CD4-positive, CD25-positive, alpha-beta regulatory T cell (primary cell): ENCODE data around the gene DLL3. TPM values are rescaled to one million over a fixed set of nuclear protein-coding genes. Genes with fewer than 3 reads are reported as not detected.

Experiments
- ATAC-seq, 2 donors: fragments of 150-1000 bp; cut with Tn5 transposase; one replicate each; pipeline ENCODE4 v1.10.0; 2021; ENCODE audit warnings: low read depth in 2 of 2, moderate number of reproducible peaks in 2 of 2, moderate library complexity in 1 of 2
- DNase-seq, 3 donors: peaks; one replicate each; pipeline versions ENCODE4 v3.0.0 to v3.0.0-alpha.2; 2012 to 2022; ENCODE audit warnings: mixed read lengths in 1 of 3
- H3K27ac ChIP-seq: one replicate; pipeline ENCODE4 v1.7.0; 2013; ENCODE audit warnings: mild to moderate bottlenecking, low read length; ENCODE audit not compliant: insufficient read depth, poor library complexity, severe bottlenecking
- H3K27me3 ChIP-seq: one replicate; pipeline ENCODE4 v1.7.0; 2013; ENCODE audit warnings: low read length; ENCODE audit not compliant: control insufficient read depth, insufficient read depth
- H3K36me3 ChIP-seq: one replicate; pipeline ENCODE4 v1.7.0; 2013; ENCODE audit warnings: mild to moderate bottlenecking, low read length, moderate library complexity; ENCODE audit not compliant: control insufficient read depth, insufficient read depth
- H3K4me1 ChIP-seq: 2 replicates; pipeline ENCODE4 v1.7.0; 2013; ENCODE audit warnings: mild to moderate bottlenecking, low read length; ENCODE audit not compliant: insufficient read depth, control insufficient read depth, poor library complexity, severe bottlenecking
- H3K4me3 ChIP-seq: one replicate; pipeline ENCODE4 v1.7.0; 2013; ENCODE audit warnings: low read depth, mild to moderate bottlenecking, low read length, moderate library complexity
- H3K9me3 ChIP-seq, 2 experiments: 1 replicate in 1 of 2; 2 replicates in 1 of 2; pipeline ENCODE4 v1.7.0; 2013; ENCODE audit warnings: low read length in 2 of 2, mild to moderate bottlenecking in 1 of 2, moderate library complexity in 1 of 2; ENCODE audit not compliant: control insufficient read depth in 2 of 2
- H3K27ac Mint-ChIP-seq, 3 donors: one replicate each; pipeline ENCODE4 v1.8.0; 2020 to 2022; ENCODE audit warnings: mild to moderate bottlenecking in 3 of 3, mixed read lengths in 3 of 3, moderate library complexity in 2 of 3
- H3K27me3 Mint-ChIP-seq: one replicate; pipeline ENCODE4 v1.8.0; 2022; ENCODE audit warnings: mild to moderate bottlenecking, mixed read lengths
- H3K36me3 Mint-ChIP-seq: one replicate; pipeline ENCODE4 v1.8.0; 2020; ENCODE audit warnings: mixed read lengths
- H3K4me1 Mint-ChIP-seq, 4 donors: one replicate each; pipeline ENCODE4 v1.8.0; 2020 to 2022; ENCODE audit warnings: mixed read lengths in 4 of 4, mild to moderate bottlenecking in 1 of 4
- H3K4me3 Mint-ChIP-seq, 4 donors: one replicate each; pipeline ENCODE4 v1.8.0; 2020 to 2022; ENCODE audit warnings: mild to moderate bottlenecking in 4 of 4, mixed read lengths in 4 of 4, moderate library complexity in 3 of 4
- H3K9me3 Mint-ChIP-seq, 7 donors: one replicate each; pipeline ENCODE4 v1.8.0; 2020 to 2022; ENCODE audit warnings: mixed read lengths in 7 of 7, mild to moderate bottlenecking in 3 of 7, moderate library complexity in 2 of 7
- polyA plus RNA-seq, 4 donors: library from polyadenylated mRNA; unstranded; fragments of 300-500 nt; fragmentation: Illumina TruSeq; gene quantifications; one replicate each; pipeline ENCODE4 v1.2.3, GENCODE V29; 2021
- total RNA-seq: library from RNA; stranded (reverse); gene quantifications from one replicate; pipeline ENCODE4 v1.2.3, GENCODE V29; 2022

Gene DLL3
- total and polyA plus RNA-seq, 5 donors from 2014 or later: 0.13 to 0.17 TPM; not detected in 3

DNA sequence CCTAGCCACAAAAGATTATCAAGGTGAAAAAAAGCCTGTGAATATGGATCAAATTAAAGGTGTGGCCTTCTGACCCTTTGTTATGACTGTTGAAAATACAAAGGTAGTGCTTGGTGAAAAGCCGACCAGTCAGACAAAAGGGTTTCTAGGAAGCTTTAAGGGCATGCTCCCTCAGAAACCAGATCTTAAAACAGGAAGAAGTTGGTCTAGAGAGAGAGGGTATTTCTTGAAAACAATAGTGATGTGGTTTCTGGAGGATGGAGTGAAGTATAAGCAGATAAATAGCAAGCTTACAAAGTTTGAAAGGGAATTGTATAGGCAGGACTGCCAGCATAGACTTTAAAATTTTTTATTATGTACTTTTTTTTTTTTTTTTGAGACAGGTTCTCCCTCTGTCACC is 46.2 kb downstream of the DLL3 start:
- no peaks in the 10 kb centered on the region for H3K9me3 ChIP-seq
- H3K27me3 ChIP-seq: no peaks in the 10 kb centered on the region
- H3K36me3 Mint-ChIP-seq: no peaks in the 10 kb centered on the region
- H3K4me3 Mint-ChIP-seq: peak overlapping the region in 3 of 4 donors; percentile 38 to 80 (median 55)
- no peaks in the 10 kb centered on the region for H3K36me3 ChIP-seq
- no peak overlapping the region for H3K27ac ChIP-seq
- peaks cover 16% of the 10 kb centered on the region for H3K4me1 ChIP-seq
- peaks cover 16 to 51% (median 34%) of the 10 kb centered on the region in 4 donors for H3K4me1 Mint-ChIP-seq
- peaks cover 20% of the 10 kb centered on the region for H3K27me3 Mint-ChIP-seq
- peak overlapping the region; percentile 1 to 73 (median 73) for H3K27ac Mint-ChIP-seq
- H3K9me3 Mint-ChIP-seq: no peaks in the 10 kb centered on the region
- ATAC-seq: no peak
- peak in 1 of 3 donors; percentile 68 for DNase-seq
- H3K4me3 ChIP-seq: no peak overlapping the region

- DNase-seq (no peak), ATAC-seq (no peak)
- H3K4me1 ChIP-seq: peaks cover 12% of the 10 kb centered on the region
- Mint-ChIP-seq H3K27me3 (peaks cover 16% of the 10 kb centered on the region), H3K27ac (peak overlapping the region in 1 of 3 donors; percentile 20), H3K4me3 (no peak overlapping the region), H3K4me1 (peaks cover 8 to 42% (median 25%) of the 10 kb centered on the region in 4 donors), H3K9me3 (no peaks in the 10 kb centered on the region), H3K36me3 (no peaks in the 10 kb centered on the region)
- H3K36me3 ChIP-seq: no peaks in the 10 kb centered on the region
- H3K27ac ChIP-seq: no peak overlapping the region
- H3K27me3 ChIP-seq: no peaks in the 10 kb centered on the region
- no peak overlapping the region for H3K4me3 ChIP-seq
- H3K9me3 ChIP-seq: no peaks in the 10 kb centered on the region
Observed at GRCh38 chr19:39546599-39546998, 47.9 kb downstream of the DLL3 start.

- Mint-ChIP-seq H3K27ac (no peak overlapping the region), H3K36me3 (no peaks in the 10 kb centered on the region), H3K4me1 (peaks cover 2 to 16% (median 5%) of the 10 kb centered on the region in 4 donors), H3K4me3 (no peak overlapping the region), H3K9me3 (no peaks in the 10 kb centered on the region), H3K27me3 (peaks cover 5% of the 10 kb centered on the region)
- ATAC-seq: no peak
- Histone ChIP-seq H3K27ac (no peak overlapping the region), H3K27me3 (no peaks in the 10 kb centered on the region), H3K4me1 (no peaks in the 10 kb centered on the region), H3K4me3 (no peak overlapping the region), H3K9me3 (no peaks in the 10 kb centered on the region), H3K36me3 (no peaks in the 10 kb centered on the region)
- DNase-seq: no peak
Observed at GRCh38 chr19:39550197-39550596, 51.5 kb downstream of the DLL3 start.

DNA sequence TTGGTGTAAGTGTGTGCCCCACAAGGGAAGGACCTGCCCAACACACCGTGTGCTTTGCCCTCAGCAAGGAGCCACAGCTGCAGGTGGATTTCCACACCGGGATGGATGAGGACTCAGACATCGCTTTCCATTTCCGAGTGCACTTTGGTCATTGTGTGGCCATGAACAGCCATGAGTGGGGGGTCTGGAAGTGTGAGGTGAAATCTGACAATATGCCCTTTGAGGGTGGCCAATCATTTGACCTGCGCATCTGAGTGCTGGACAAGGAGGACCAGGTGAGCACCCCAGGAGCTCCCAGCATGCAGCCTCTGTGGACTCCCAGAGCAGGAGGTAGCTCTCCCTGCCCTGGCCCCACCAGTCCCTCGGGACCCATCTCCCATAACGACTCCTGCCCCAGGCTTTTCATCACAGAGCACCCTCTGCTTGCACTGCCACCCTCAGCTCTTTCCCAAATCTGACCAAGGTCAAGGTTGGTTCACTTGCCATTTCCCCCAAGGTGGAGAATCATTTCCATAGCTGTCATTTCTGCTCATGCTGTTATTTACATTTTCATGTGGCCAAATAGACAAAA is 54.4 kb downstream of the DLL3 start:
- no peaks in the 10 kb centered on the region for H3K9me3 ChIP-seq
- no peaks in the 10 kb centered on the region for H3K27me3 ChIP-seq
- Mint-ChIP-seq H3K27me3 (no peaks in the 10 kb centered on the region), H3K9me3 (no peaks in the 10 kb centered on the region), H3K4me3 (no peak overlapping the region), H3K36me3 (no peaks in the 10 kb centered on the region), H3K27ac (no peak overlapping the region), H3K4me1 (peaks cover 4 to 8% (median 6%) of the 10 kb centered on the region in 4 donors)
- H3K27ac ChIP-seq: no peak overlapping the region
- no peaks in the 10 kb centered on the region for H3K4me1 ChIP-seq
- no peaks in the 10 kb centered on the region for H3K36me3 ChIP-seq
- ATAC-seq: no peak
- DNase-seq: no peak
- H3K4me3 ChIP-seq: no peak overlapping the region

DNA sequence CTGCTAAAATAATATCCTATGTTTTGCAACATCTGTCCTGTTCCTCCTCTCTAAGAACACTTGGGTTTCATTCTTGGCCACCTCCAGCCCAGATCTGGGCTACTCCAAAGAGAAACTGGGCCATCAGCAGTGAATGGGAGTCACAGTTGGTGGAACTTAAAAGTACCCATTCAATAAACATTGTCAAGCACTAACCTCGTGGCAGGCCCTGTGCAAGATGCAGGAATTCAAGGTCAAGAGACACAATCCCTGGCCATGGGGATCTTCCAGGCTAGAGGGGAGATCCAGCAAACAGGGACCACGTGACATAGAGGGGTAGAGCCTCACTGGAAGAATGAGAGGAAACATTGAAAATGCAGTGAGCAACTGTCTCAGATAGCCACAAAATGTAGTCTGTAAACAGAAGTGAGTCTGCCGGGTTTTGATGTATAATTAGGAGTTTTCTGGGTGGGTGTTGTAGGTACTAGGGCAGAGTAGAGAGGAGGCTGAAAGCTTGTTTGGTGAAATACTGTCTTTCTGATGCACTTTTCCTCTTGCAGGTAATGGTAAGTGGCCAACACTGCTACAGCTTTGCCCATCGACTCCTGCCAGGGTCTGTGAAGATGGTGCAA is 56.1 kb downstream of the DLL3 start:
- Histone ChIP-seq H3K27me3 (no peaks in the 10 kb centered on the region), H3K36me3 (no peaks in the 10 kb centered on the region), H3K4me1 (peaks cover 3% of the 10 kb centered on the region), H3K9me3 (no peaks in the 10 kb centered on the region), H3K4me3 (no peak overlapping the region), H3K27ac (no peak overlapping the region)
- Mint-ChIP-seq H3K4me3 (no peak overlapping the region), H3K36me3 (no peaks in the 10 kb centered on the region), H3K9me3 (no peaks in the 10 kb centered on the region), H3K27me3 (no peaks in the 10 kb centered on the region), H3K27ac (no peak overlapping the region), H3K4me1 (peaks cover 5 to 18% (median 14%) of the 10 kb centered on the region in 4 donors)
- ATAC-seq (no peak), DNase-seq (no peak)

DNA sequence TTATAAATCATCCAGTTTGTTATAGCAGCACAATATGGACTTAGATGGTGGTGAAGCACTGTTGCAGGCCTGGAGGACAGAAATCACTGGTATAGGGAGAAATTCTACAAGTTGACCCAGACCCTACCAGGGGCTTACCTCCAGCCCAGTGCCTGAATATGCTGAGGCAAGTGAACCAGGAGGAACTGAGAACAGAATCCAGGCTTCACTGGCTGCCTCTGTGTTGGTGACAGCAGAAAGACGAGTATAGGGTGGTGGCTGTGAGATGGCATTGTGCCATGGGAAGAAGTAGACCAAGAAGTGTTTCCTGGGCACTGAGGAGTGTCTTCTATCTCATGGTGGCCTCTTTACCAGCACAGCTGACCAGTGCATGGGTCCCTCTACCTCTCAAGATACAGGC is 57.1 kb downstream of the DLL3 start:
- H3K27ac ChIP-seq: no peak overlapping the region
- H3K27me3 ChIP-seq: no peaks in the 10 kb centered on the region
- Mint-ChIP-seq H3K9me3 (no peaks in the 10 kb centered on the region), H3K4me1 (peaks cover 5 to 18% (median 14%) of the 10 kb centered on the region in 4 donors), H3K36me3 (no peaks in the 10 kb centered on the region), H3K27ac (no peak overlapping the region), H3K27me3 (no peaks in the 10 kb centered on the region), H3K4me3 (no peak overlapping the region)
- no peak overlapping the region for H3K4me3 ChIP-seq
- no peak for DNase-seq
- no peak for ATAC-seq
- peaks cover 3% of the 10 kb centered on the region for H3K4me1 ChIP-seq
- no peaks in the 10 kb centered on the region for H3K9me3 ChIP-seq
- no peaks in the 10 kb centered on the region for H3K36me3 ChIP-seq

Other genes starting within 250 kb of the DLL3 start
- gene IFNL2, start 230.6 kb upstream of the DLL3 start, total RNA-seq: not detected
- not detected for gene IFNL2, start 230.6 kb upstream of the DLL3 start, polyA plus RNA-seq
- not detected for gene IFNL1, start 202.5 kb upstream of the DLL3 start, total RNA-seq
- gene IFNL1, start 202.5 kb upstream of the DLL3 start, polyA plus RNA-seq: not detected
- gene LRFN1, start 178.1 kb upstream of the DLL3 start, total RNA-seq: 4.9 TPM
- 1 to 10 TPM; 2.1 to 4.9 (median 3.1) TPM for gene LRFN1, start 178.1 kb upstream of the DLL3 start, polyA plus RNA-seq
- gene GMFG, start 162.9 kb upstream of the DLL3 start, total RNA-seq: 512 TPM
- gene GMFG, start 162.9 kb upstream of the DLL3 start, polyA plus RNA-seq: 1,000 to 10,000 TPM; 1,343 to 1,906 (median 1,706) TPM
- 78.9 TPM for gene SAMD4B, start 156.5 kb upstream of the DLL3 start, total RNA-seq
- gene SAMD4B, start 156.5 kb upstream of the DLL3 start, polyA plus RNA-seq: 1 to 10 TPM; 5.7 to 9.9 (median 6.5) TPM
- gene PAF1, start 107.8 kb upstream of the DLL3 start, total RNA-seq: 138 TPM
- 10 to 100 TPM; 35.0 to 46.7 (median 39.0) TPM for gene PAF1, start 107.8 kb upstream of the DLL3 start, polyA plus RNA-seq
- gene MED29, start 107.6 kb upstream of the DLL3 start, total RNA-seq: 65.6 TPM
- gene MED29, start 107.6 kb upstream of the DLL3 start, polyA plus RNA-seq: 10 to 100 TPM; 53.6 to 61.4 (median 57.9) TPM
- gene ZFP36, start 92.1 kb upstream of the DLL3 start, total RNA-seq: 1,400 TPM
- gene ZFP36, start 92.1 kb upstream of the DLL3 start, polyA plus RNA-seq: 100 to 1,000 TPM in 3 of 4 donors, 10 to 100 TPM in 1; 89.8 to 134 (median 109) TPM
- 209 TPM for gene PLEKHG2, start 86.3 kb upstream of the DLL3 start, total RNA-seq
- gene PLEKHG2, start 86.3 kb upstream of the DLL3 start, polyA plus RNA-seq: 1 to 10 TPM; 1.3 to 3.9 (median 3.1) TPM
- 2,708 TPM for gene RPS16, start 63.0 kb upstream of the DLL3 start, total RNA-seq
- gene RPS16, start 63.0 kb upstream of the DLL3 start, polyA plus RNA-seq: 1,000 to 10,000 TPM; 1,440 to 2,367 (median 1,925) TPM
- gene SUPT5H, start 53.4 kb upstream of the DLL3 start, total RNA-seq: 322 TPM
- 10 to 100 TPM; 75.1 to 83.9 (median 82.8) TPM for gene SUPT5H, start 53.4 kb upstream of the DLL3 start, polyA plus RNA-seq
- gene TIMM50, start 18.1 kb upstream of the DLL3 start, total RNA-seq: 45.3 TPM
- gene TIMM50, start 18.1 kb upstream of the DLL3 start, polyA plus RNA-seq: 10 to 100 TPM; 35.4 to 47.4 (median 40.2) TPM
- gene SELENOV, start 16.2 kb downstream of the DLL3 start, total RNA-seq: not detected
- not detected for gene SELENOV, start 16.2 kb downstream of the DLL3 start, polyA plus RNA-seq
- gene EID2B, start 33.9 kb downstream of the DLL3 start, total RNA-seq: 4.8 TPM
- gene EID2B, start 33.9 kb downstream of the DLL3 start, polyA plus RNA-seq: 10 to 100 TPM in 3 of 4 donors, 1 to 10 TPM in 1; 7.3 to 11.3 (median 10.3) TPM
- gene EID2, start 41.2 kb downstream of the DLL3 start, total RNA-seq: 13.1 TPM
- 10 to 100 TPM; 20.2 to 32.7 (median 23.8) TPM for gene EID2, start 41.2 kb downstream of the DLL3 start, polyA plus RNA-seq
- gene LGALS13, start 103.6 kb downstream of the DLL3 start, total RNA-seq: not detected
- not detected for gene LGALS13, start 103.6 kb downstream of the DLL3 start, polyA plus RNA-seq
- gene LGALS16, start 157.0 kb downstream of the DLL3 start, total RNA-seq: not detected
- gene LGALS16, start 157.0 kb downstream of the DLL3 start, polyA plus RNA-seq: not detected
- gene LGALS14, start 205.5 kb downstream of the DLL3 start, total RNA-seq: not detected
- gene LGALS14, start 205.5 kb downstream of the DLL3 start, polyA plus RNA-seq: under 1 TPM in 1 of 4 donors, not detected in 3; 0.73 TPM
- gene CLC, start 239.1 kb downstream of the DLL3 start, total RNA-seq: 2.9 TPM
- gene CLC, start 239.1 kb downstream of the DLL3 start, polyA plus RNA-seq: not detected